KG1 (cell line): Measurements from ENCODE around the gene MMD2.
"Not testable (repeated sequence)": the region's sequence is repeated elsewhere in the genome, so short reads cannot be mapped to it uniquely, and the experiment has no call there.

Experiments used
- DNase-seq: peaks from one replicate; lab custom pipeline; 2025; lab: John Stamatoyannopoulos, UW

The MMD2 gene

DNA sequence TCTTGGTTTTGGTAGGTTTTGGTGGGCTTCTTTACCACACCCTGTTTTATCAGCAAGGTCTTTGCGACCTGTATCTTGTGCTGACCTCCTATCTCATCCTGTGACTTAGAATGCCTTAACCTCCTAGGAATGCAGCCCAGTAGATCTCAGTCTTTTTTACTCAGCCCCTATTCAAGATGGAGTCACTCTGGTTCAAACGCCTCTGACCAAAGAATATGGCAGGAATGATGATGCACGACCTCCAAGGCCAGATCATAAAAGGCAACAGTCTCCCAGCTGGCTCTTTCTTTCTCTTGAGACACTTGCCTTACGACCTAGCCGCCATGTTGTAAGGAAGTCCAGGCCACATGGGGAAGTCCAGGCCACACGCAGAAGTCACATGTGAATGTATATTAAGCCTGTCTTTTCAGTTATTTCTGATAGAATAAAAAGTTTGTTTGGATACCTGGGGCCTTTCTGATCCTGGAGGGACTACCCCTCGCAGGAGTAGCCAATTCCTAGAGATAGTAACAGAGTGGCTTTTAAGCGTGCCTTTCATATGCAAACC lies 65.0 kb downstream of the MMD2 start:
- DNase-seq, result no peak

DNA sequence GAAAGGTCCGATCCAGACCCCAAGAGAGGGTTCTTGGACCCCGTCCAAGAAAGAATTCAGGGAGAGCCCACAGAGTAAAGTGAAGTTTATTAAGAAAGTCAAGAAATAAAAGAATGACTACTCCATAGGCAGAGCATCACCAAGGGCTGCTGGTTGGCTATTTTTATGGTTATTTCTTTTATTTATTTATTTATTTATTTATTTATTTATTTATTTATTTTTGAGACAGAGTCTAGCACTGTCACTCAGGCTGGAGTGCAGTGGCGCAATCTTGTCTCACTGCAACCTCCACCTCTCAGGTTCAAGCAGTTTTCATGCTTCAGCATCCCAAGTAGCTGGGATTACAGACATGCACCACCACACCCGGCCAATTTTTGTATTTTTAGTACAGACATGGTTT lies 65.8 kb downstream of the MMD2 start:
- DNase-seq, result not testable (repeated sequence)

DNA sequence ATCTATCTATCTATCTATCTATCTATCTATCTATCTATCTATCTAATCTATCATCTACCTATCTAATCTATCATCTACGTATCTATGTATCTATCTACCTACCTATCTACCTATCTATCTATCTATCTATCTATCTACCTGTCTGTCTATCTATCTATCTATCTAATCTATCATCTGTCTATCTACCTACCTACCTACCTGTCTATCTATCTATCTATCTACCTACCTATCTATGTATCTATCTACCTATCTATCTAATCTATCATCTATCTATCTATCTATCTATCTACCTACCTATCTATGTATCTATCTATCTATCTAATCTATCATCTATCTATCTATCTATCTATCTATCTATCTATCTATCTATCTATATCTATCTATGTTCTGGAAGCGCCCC lies 67.5 kb downstream of the MMD2 start:
- DNase-seq, result not testable (repeated sequence)

DNA sequence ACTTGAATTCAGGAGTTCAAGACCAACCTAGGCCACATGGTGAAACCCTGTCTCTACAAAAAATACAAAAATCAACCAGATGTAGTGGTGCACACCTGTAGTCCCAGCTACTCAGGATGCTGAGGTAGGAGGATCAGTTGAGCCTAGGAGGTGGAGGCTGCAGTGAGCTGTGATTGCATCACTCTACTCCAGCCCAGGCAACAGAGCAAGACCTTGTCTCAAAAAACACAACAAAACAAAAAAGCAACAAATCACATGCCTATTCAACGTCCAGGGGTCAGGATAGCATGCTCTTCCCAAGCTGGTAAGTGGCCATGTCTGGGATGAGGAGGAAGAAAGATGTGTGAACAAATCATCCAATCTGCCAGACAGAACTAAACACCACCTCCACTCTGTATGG lies 69.3 kb downstream of the MMD2 start:
- no peak for DNase-seq

DNA sequence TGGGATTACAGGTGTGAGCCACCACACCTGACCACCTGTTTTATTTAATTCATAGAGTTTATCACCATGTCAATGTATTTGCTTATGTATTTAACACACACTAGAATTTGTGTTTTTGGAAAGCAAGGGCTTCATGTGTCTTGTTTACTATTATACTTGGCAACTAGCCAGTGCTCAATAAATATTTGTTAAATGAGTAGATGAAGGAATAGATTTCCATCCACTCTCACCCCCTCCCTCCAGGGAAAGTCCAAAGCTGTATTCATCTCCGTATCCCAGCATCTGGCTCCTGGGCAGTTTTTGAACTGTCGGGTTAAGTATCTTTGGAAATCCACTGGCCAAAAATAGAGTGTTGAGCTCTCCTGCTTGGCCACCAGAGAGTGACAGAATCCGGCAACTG lies 70.8 kb downstream of the MMD2 start:
- no peak for DNase-seq

DNA sequence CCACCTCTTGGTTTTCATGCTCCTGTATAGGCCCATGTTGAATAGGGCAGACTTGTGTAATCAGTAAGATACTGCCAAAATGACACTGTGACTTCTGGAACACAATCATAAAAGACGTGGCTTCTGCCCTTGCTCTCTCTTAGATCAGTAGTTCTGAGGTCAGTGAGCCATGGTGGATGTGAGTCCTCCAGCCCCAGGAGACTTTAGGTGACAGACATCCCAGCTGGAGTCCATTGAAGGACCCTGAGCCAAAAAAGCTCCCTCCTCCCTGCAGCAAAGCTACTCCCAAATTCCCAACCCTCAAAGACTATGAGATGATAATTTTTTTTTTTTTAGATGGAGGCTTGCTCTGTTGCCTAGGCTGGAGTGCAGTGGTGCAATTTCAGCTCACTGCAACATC lies 72.3 kb downstream of the MMD2 start:
- no peak for DNase-seq

DNA sequence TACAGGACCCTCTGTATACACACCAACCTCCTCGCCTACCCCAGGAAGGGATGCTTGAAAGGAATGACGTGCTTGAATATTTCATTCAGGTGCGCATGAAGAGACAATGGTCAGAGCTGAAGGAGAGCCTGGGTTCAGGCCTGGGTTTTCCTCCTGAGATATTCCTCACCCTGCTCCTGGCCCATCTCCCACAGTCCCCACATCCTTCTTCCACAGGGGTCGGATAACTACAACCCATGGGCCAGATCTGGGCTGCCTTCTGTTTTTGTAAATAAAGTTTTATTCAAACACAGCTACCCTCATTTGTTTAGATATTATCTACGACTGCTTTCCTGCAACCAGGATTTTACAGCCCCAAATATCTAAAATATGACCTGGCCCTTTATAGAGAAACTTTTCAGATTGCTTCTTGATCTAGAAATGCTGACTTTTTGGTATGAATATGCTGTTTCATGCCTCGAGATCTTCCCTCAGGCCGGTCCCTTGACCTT lies 73.6 kb downstream of the MMD2 start:
- DNase-seq, result no peak

DNA sequence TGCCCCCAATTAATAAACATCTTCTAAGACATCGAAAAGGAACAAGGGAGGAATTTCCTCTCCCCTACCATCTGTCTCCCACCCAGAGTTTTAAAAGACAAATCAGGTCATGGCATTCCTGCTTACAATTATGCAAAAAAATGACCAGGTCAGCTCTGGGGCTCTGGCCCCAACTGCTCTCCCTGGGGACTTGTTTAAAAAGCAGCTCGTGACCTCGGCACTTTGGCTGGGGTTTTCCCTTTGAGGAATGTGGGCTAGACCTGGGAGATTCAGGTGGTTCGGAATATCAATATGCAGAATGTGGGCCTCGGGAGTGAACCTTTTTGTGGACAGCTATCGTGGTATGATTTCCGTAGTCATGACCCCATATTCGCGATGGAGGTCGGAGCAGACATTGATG lies 74.8 kb downstream of the MMD2 start:
- DNase-seq, result no peak

DNA sequence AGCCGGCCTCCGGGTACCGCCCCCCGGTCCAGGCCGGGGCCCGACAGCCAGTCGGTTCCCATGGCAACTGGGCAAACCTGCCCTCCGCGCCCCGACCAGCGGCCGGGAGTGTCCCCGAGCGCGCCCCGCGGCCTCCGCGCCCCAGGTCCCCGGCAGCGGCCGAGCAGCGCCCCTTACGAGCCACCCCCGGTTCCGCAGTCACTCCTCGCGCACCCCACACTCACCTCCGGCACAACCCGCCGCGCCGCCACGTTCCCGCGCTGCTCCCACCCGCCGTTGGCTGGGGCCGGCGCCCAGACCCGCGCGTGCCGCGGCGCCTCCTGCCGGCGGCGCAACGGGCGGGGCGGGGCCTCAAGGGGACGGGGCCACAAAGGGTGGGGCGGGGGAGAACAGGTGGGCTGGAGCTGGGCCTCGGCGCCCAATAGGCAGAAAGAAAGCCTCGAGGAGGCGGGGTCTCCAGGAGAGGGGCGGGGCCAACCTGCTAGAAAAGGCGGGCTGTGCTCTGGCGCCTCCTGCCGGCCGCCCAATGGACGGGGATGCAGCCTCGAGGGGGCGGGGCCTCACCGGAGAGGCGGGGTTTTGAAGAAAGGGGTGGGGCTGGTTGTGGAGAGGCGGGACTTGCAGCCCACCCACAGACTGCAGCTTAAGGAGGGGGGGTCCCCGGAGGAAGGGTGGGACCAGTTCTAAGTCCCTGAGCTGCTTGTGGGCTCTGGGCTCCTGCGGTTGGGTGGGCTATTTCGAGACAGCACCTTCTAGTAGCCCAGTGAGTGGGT lies 75.4 kb downstream of the MMD2 start, which contains the start of gene RADIL:
TSS of gene RADIL (minus strand) at position 345 of the 773 bp plus-strand sequence. CDS start 5,577 bp downstream, outside the sequence.
- DNase-seq, result peak; percentile 45

DNA sequence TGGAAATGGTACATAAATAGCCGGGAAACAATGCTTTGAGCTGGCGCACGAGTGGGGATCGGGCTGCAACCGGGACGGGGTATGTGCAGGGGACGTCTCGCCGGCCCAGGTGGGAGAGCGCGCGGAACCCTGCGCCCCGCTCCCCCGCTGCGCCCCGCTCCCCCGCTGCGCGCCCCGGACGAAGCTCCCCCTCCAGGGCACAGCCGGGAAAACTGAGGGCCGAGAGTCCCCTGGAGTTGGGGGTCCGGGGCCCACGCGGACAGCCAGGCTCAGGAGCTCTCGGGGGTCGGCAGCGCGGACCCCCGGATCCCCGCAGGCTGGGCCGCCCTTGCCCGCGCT lies 76.0 kb downstream of the MMD2 start:
- DNase-seq, result no peak

DNA sequence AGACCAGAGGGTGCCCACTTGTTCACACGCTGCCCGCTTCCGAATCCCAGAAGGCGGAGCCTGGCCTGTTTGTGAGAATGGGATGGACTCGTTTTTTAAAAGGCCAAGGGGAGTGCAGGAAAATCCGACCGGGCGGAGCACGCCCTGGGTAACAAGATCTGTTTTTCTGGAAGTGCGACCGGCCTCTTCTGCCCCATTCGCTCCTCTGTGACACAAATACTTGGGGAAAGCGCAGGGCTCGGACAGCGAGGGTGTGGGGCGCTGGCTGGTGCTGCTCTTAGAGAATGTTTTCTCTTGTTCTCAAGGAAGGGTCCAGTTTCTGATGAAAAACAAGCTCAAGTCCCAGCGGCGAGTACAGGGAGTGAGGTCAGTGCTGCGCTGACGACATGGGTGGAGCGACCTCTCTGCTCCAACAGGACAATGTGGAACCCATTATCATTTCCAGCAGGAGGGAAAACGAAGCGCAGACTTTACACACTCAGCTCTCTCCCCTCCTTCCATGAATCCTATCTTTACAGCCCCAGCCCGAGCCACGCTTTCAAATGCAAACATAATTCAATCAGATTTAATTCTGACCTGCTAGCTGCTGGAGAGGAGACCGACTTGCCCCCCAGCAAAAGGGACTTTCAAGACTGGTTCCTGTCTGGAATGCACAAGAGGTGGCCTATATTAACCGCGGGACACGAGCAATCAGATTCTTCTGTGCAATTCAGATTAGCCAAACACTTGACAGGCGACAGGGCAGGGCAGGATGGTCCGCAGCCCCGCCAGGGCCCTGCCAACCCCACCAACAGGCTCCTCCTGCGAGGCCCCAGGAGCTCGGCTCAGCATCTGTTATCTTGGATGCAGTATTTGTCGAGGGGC lies 76.6 kb downstream of the MMD2 start:
- peak; percentile 1 for DNase-seq

DNA sequence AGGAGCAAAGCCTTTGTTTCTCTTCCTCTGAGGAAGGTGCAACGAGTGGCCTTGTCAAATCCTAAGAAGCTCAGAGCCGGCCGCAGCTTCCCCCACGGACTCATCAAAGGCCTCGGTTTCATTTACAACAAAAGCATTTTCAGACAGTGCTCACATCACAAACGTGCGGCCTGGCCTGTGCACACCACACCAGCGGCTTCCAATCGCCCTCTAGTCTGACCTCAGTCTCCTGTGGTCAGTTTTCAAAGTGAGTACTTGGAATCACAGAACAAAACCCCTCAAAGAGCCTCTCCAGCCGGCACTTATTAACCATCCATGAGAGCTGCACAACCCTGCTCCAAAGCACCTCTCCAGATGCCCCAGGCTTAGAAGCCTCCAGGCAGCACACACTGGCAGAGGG lies 78.8 kb downstream of the MMD2 start:
- no peak for DNase-seq

DNA sequence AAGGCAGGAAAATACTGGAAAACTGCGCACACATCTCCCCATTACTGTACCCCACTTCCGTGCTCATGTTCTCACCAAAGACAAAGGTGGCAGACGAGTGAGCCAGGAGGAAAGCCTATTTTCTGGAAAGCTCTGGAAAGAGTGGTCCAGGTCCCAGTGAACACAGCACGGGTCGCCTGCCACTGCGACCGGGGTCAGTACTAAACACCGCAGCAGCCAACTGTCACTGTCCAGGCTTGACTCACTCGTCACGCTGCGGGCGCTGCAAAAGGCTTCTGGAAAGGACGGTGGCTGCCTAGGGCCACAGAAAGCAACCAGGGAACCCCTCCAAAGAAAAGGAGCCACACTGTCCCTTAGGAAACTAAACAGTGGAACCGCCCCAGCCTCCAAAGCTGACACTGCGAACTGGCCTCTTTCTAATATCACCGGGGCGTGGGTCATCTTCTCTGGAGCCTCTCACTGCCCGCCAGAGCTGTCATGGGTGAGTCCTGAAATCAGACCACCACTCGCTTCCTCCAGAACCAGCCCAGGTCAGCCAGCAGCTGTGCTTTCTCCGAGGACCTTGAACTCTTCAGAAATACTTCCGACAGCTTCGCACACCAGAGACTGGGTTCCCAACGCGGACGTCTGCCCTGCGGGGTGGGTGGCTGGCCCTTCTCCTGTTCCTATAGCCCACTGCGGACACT lies 79.4 kb downstream of the MMD2 start:
- no peak for DNase-seq

DNA sequence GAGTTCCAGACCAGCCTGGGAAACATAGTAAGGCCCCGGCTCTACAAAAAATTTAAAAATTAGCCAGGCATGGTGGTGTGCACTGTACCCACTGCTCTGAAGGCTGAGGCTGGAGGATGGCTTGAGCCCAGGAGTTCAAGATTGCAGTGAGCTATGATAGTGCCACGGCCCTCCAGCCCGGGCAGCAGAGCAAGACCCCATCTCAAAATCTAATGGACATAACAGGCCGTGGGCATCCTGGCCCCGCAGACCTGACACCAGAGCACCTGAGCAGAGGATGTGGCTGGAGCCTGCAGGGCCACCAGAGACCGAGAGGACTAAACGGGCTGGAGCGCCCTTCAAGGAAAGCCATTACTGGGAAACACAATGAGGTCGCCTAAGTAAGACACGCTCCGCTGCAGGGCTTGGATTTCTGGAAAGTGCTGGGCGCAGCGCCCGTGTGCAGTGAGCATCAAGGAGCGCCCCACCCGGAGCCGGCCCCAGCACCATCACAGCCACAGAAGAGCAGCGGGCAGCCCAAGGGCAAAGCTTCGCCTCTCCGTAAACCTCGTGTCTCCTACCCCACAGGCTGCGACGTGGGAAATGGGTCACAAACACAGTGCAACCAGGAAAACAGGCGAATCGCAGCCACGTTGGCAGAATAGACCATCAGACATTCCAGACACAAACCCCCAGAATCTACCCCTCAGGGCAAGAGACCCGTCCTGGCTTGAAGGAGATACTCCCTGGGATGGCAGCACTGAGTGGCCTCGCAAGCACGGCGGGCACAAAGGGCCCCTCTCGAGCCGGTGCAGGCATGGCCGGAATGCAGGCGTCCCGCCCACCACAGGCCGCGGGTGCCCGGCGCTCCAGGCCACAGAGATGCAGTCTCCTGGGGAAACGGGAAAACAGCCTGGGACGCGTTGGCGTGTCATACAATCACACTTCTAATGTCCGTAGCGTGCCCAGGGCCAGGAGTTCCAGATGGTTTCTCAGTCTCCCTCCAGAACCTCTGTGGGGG lies 80.4 kb downstream of the MMD2 start:
- no peak for DNase-seq

DNA sequence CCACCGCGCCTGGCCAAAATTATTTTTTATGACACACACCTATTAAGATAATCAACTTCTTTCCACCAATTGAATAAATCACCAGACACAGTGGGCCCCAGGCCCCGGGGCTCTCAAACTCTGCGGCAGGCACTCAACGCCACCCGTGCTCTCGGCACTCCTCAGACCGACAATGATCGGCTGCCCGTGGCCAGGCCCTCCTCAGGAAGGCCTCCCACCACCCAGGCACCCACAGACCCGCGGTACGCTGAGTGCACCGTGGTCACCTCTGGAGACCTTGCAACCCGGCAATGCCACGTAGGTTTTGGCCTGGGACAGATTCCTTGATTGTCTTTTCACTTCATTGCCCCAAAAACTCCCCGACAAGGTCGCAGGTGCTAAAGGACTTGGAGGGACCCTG lies 82.4 kb downstream of the MMD2 start:
- no peak for DNase-seq

DNA sequence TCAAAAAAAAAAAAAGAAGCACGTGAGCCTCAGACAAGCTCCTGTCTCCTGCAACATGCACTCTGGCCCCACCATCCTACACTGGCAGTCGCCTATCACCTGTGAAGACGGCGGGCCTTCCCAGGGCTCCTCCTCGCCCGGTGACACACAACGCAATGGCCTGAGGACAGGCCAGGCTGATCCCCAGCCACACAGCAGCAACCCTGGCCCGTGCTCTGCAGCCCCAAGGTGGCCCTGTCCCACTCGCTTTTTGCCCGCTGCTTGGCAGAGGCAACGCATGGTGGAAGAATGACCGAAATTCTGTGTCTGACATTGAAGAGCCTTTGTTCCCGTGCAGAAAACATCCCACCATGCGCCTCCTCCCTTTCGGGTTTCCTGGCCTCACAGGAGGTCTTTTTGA lies 83.6 kb downstream of the MMD2 start:
- DNase-seq, result no peak

DNA sequence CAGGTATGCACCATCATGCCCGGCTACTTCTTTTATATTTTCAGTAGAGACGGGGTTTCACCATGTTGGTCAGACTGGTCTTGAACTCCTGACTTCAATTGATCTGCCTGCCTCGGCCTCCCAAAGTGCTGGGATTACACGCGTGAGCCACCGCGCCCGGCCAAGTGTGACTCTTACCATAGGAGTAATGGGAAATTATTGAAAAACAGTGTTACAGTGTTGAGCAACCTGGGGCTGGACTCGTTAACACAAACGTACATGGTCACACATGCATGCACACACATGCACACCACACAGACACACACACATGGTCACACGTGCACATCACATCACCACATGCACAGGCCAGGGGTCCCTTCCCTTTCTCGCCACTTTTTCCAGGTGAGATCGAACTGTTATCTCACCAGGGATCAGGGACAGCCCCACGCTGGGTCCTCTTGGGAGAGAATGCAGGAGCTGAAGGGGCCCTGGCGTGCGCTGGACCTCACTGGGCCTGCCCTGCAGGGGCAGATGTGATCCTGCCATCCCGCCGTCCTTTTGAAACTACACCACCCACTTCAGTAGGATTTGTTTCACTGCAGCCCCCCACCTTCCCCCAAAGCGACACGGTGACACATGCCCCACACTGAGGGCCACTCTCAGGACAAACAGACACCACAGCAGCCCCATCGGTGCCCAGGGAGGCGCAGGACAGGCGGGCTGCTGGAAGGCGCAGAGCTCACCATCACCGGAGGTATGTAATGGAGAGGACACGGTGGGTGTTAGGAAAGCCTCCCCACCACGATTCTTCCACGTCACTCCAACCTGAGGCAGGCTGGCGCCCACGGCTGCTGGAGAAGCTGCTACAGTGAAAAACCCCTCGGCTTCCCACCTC lies 85.7 kb downstream of the MMD2 start:
- no peak for DNase-seq

DNA sequence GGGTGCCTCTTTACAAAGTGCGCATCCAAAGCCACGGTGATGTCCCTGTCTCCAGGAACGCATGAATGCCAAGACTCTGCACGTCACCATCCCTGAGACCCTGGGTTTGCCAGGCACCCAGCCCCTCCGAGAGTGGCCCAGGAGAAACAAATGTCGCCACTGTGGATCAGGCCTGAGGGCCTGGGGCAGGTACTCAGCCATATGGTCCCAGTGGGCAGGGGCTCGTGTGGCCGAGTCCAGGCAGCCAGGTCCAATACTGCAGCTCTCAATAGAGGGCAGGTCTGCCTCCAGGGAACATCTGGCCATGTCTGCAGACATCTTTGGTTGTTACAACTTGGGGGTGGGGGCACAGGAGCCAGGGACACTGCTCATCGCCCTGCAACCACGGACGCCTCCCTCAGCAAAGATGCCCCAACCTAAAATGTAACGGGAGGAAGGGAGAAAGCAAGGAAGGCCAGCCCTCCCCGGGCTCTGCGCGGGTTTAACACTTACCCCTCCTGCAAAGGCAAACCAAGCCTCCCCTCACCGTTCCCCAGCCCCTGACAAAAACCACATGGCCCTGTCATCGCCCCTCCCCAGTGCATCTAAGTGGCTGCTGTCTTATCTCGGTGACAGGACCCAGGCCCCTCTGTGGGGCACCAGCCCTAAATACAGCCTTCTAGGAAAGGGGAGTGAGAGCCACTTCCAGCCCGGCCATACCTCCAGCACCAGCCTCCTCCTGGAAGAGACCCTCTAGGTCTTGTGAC lies 86.9 kb downstream of the MMD2 start:
- no peak for DNase-seq

DNA sequence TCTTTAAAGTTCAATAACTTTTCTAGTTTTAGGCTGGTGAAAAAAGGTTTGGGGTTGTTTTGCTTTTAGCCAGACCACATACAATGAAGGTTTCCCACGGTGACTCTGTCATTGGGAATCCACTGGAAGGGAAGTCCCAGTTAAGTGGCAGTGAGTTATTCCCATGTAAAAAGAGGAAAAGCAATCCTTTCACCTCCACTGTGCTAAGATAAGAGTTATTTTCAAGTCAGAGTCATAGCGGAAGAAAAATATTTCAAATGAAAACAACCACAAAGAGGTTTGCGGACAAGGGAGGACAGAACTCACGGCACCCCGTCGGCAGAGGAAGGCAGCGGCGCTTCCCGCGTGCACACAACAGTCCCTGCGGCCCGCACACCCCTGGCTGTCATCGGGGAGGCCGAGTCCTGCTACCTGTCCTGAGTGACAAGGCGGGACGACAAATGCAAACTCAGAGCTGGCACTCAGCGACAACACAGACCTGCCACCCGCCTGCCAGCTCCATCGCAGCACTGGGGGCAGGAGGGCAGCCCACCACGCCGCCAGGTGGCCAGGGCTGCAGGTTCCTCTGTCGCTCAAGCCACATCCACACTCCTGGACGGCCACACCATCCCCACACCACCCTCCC lies 87.8 kb downstream of the MMD2 start:
- DNase-seq, result no peak
